Retinal pigment epithelial cell (primary cell): Measurements from ENCODE around the gene MYRIP.

ENCODE experiments used
- DNase-seq: peaks from one replicate; pipeline ENCODE4 v3.0.0-alpha.2; 2010; ENCODE audit warnings: low read depth
- H3K4me3 ChIP-seq: 2 replicates; pipeline ENCODE4 v1.5.1; 2011; ENCODE audit warnings: mild to moderate bottlenecking, low read length, control low read depth, moderate library complexity
- TF ChIP-seq, protein P1 (sequence below): conservative IDR thresholded peaks from 2 replicates; pipeline ENCODE4 v1.5.1; 2011; ENCODE audit warnings: low read depth, low read length, control low read depth, inconsistent platforms

The MYRIP gene

DNA sequence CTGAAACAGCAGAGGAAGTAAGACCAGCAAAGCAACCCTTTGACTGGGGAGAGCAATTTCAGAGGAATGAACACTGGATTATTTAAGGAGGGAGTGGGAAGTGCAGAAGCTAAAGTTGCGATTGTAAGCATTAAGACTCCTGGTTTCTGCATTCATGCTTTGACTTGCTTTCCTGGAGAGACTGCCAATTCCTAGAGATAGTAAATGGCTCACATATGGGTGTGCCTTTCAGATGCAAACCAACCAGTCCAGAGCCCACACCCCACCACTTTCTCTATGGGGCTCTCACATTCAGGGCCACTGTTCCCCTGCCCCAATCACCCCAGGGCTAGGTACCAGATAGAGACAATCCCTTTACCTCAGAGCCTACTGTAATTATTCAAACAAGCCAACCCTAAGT lies 299.2 kb downstream of the MYRIP start:
- TF ChIP-seq, protein P1, sequence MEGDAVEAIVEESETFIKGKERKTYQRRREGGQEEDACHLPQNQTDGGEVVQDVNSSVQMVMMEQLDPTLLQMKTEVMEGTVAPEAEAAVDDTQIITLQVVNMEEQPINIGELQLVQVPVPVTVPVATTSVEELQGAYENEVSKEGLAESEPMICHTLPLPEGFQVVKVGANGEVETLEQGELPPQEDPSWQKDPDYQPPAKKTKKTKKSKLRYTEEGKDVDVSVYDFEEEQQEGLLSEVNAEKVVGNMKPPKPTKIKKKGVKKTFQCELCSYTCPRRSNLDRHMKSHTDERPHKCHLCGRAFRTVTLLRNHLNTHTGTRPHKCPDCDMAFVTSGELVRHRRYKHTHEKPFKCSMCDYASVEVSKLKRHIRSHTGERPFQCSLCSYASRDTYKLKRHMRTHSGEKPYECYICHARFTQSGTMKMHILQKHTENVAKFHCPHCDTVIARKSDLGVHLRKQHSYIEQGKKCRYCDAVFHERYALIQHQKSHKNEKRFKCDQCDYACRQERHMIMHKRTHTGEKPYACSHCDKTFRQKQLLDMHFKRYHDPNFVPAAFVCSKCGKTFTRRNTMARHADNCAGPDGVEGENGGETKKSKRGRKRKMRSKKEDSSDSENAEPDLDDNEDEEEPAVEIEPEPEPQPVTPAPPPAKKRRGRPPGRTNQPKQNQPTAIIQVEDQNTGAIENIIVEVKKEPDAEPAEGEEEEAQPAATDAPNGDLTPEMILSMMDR: no peak
- H3K4me3 ChIP-seq: no peak overlapping the region
- no peak for DNase-seq

DNA sequence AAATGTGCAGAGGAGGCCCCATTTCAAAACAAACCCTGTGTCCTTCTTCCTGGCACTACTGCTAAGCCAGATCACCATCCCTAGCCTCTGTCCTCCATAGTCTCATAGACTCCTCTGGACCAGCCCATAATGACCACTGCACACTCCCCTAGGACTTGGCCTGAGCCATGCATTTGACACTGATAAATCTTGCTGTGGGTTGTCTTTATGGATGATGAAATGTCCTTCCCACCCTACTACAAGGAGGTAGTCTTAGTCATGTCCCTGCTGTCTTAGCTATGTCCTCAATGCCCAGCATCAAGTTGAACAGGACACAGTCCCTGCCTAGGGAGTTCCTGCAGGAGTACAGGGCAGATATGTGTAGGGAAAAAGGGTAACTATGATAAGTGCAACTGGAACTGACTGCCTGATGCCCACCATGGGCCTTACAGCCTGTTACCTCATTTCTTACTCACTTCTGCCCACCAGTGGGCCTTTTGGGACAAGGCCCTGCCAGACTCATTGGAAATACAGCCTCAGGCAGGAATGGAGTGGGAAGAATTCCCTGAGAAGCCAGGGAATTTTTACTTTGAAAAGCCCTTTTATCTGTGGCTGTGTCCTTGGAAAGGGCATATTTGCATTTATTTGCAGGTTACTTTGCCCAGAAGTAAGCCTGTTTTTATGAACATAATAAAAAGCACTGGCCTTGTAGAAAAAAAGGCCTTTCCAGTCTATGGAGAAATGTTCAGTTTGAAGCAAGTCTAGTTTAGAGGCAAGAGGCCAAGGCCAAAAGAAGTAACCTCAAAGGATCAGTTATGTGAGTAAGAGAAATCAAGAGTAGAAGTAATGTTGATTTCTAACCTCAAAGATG lies 300.5 kb downstream of the MYRIP start:
- DNase-seq: no peak
- TF ChIP-seq, protein P1: peak; percentile 64
- no peak overlapping the region for H3K4me3 ChIP-seq

DNA sequence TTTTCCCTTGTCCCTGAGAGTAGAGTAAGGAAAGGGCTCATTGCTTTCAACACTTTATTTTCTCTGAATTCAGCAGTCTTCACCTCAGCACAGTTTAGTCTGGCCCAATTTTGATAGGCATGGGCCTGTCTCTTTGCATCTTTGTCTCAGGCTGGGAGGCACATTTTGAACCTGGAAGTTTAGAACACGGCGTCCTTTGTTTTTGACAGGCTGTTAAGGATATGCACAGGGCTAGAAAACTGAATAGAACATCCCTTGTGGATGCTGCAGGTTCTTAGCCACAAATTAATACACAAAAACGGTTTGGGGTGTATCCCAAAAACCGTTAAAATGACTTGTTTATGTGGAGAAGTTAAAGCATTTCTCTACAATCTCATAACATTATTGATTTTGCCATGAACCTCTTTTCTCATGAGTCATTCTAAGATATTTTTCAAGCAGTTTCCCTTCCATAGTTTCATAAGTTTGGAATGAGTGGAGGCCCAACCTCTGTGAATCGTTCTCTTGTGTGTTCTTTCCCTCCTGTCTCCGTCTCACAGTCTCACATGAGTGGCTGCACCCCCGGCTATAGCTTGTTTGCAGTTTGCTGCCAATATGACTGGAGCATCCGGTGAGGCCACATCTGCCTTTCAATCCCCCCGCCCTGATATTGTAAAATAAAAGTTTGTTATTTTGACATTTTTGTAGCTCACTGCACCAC lies 307.2 kb downstream of the MYRIP start:
- DNase-seq: no peak
- TF ChIP-seq, protein P1: no peak

DNA sequence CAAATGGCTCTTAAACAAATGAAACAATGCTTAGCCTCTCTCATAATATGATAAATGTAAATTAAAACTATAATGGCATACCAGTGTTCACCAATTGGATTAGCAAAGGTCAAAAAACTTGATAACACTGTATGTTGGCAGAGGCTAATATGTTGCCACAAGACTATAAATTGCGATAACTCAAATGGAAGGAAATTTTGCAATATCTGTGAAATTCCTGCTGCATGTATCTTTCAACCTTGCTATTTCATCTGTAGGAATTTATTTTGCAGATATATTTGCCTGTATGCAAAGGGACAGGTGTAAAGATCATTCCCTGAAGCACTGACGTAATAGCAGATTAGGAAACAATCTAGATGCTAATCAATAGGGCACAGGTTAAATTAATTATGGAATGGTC lies 308.7 kb downstream of the MYRIP start:
- no peak overlapping the region for H3K4me3 ChIP-seq
- TF ChIP-seq, protein P1: no peak
- no peak for DNase-seq

More for the DNA sequence above, 307.2 kb downstream of the MYRIP start:
- no peak overlapping the region for H3K4me3 ChIP-seq

DNA sequence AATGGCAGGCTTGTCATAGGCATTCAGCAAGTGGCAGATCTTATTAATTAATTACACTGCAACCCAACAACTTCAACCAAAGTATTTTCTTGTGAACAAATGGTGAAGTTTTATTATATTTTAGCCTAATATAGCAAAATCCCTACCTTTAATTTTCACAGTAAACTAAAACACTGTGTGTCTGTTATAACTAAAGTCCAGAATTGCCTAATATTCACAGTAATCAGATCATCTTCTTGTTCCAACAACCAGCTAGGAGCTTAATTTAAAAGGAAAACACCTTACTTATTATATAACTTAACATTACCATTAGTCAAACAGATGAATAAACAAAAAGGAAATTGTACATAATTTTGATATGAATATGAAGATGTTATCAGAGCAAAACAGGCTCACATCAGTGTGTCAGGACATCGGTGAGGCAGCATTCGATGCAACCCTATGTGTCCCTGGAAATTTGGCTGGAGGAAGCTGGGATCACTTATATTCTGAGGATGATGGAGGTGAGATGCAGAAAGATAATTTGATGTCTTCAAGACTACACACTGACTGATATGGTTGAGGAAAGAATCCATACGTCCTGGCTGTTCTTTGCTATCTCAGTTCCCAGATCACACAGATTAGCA lies 310.8 kb downstream of the MYRIP start:
- no peak for DNase-seq
- H3K4me3 ChIP-seq: no peak overlapping the region
- TF ChIP-seq, protein P1: no peak

DNA sequence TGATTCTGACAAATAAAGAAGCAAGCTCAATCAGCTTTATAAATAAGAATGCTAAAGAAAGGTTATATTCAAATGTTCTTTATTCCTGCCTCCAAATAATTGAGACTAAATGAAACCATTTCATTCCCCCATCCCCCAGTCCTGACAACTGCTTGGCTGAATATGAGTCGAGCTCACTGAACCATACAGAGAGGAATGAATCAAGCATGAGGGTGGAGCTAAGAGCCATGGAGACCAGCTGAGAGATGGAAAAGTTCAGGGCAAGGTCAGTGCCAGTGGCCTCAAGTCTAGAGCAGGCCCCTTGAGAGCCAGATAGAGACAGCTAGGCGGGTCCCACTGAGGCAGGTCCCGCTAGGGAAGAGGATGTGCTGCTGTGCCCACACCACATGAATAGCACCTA lies 311.4 kb downstream of the MYRIP start:
- peak; percentile 69 for DNase-seq
- no peak overlapping the region for H3K4me3 ChIP-seq
- TF ChIP-seq, protein P1: no peak
